M059J (cell line): ENCODE data around the gene R3HDML. TPM values are rescaled to one million over a fixed set of nuclear protein-coding genes. Genes with fewer than 3 reads are reported as not detected.
"Not testable (repeated sequence)": the region's sequence is repeated elsewhere in the genome, so short reads cannot be mapped to it uniquely, and the experiment has no call there.

ENCODE experiments used
- DNase-seq: peaks from one replicate; pipeline ENCODE4 v3.0.0-alpha.2; 2012; ENCODE audit warnings: low read depth
- total RNA-seq: library from RNA; depleted of rRNA; stranded (reverse); fragments of >200 nt; shearing (Covaris generic); gene quantifications from 2 replicates; pipeline ENCODE4 v1.2.3, GENCODE V29; 2014; rRNA removed

The R3HDML gene
- total RNA-seq: not detected in 2 replicates

- no peak for DNase-seq
These were observed at the start of gene R3HDML for GRCh38 chr20:44336725-44337380. Gene R3HDML (plus strand): TSS chr20:44337043. CDS start chr20:44337158, 115 bp downstream.

GRCh38 chr20:44287272-44288097 is 49.4 kb upstream of the R3HDML start:
- DNase-seq: no peak

GRCh38 chr20:44288252-44288651 is 48.6 kb upstream of the R3HDML start:
- DNase-seq: no peak

GRCh38 chr20:44291754-44292153 is 45.1 kb upstream of the R3HDML start:
- no peak for DNase-seq

GRCh38 chr20:44296011-44296410 is 40.8 kb upstream of the R3HDML start:
- DNase-seq: no peak

- DNase-seq: no peak
These were observed 39.1 kb upstream of the R3HDML start for GRCh38 chr20:44297721-44298120.

- DNase-seq: not testable (repeated sequence)
These were observed 37.8 kb upstream of the R3HDML start for GRCh38 chr20:44299011-44299535.

- DNase-seq: no peak
These were observed 35.6 kb upstream of the R3HDML start for GRCh38 chr20:44301285-44301684.

- DNase-seq: no peak
These were observed 34.7 kb upstream of the R3HDML start for GRCh38 chr20:44302026-44302669.

GRCh38 chr20:44302736-44303135 is 34.1 kb upstream of the R3HDML start:
- DNase-seq: no peak

- no peak for DNase-seq
These were observed 32.5 kb upstream of the R3HDML start for GRCh38 chr20:44304383-44304782.

- no peak for DNase-seq
These were observed 29.9 kb upstream of the R3HDML start for GRCh38 chr20:44306927-44307326.

- DNase-seq: peak; percentile 53
These were observed 26.8 kb upstream of the R3HDML start for GRCh38 chr20:44309763-44310663.

GRCh38 chr20:44310664-44311639 is 25.9 kb upstream of the R3HDML start, which contains the start of gene FITM2:
Gene FITM2 (minus strand): TSS chr20:44311202. CDS start chr20:44311148, 54 bp downstream.
- peak; percentile 97 for DNase-seq

GRCh38 chr20:44314870-44315269 is 22.0 kb upstream of the R3HDML start:
- DNase-seq: no peak

GRCh38 chr20:44319839-44320422 is 16.9 kb upstream of the R3HDML start:
- peak; percentile 43 for DNase-seq

- peak; percentile 25 for DNase-seq
These were observed 12.5 kb upstream of the R3HDML start for GRCh38 chr20:44324343-44324742.

GRCh38 chr20:44326391-44327159 is 10.3 kb upstream of the R3HDML start:
- DNase-seq: no peak

- not testable (repeated sequence) for DNase-seq
These were observed 9.1 kb upstream of the R3HDML start for GRCh38 chr20:44327748-44328147.
